Lower leg skin (tissue), 4 donors: ENCODE data around the gene AGBL5. TPM values are rescaled to one million over a fixed set of nuclear protein-coding genes. Genes with fewer than 3 reads are reported as not detected.

Source experiments
- DNase-seq, 2 donors: peaks; one replicate each; pipeline ENCODE4 v3.0.0-alpha.2; 2019; ENCODE audit warnings: low spot score in 2 of 2
- H3K4me3 ChIP-seq: fragments of 200-600 bp; sonication (generic); 2 replicates; pipeline ENCODE4 v1.5.1; 2017; ENCODE audit warnings: mild to moderate bottlenecking, low read depth; ENCODE audit not compliant: poor library complexity, severe bottlenecking
- CTCF ChIP-seq, 3 donors: fragments of 450-650 bp; IDR thresholded peaks; one replicate each; pipeline ENCODE4 v1.5.1; 2016; ENCODE audit warnings: antibody characterized with exemption in 3 of 3, mild to moderate bottlenecking in 3 of 3, moderate library complexity in 2 of 3
- POLR2A ChIP-seq, 2 donors: fragments of 450-650 bp; IDR thresholded peaks; one replicate each; pipeline ENCODE4 v1.6.1; 2016 to 2017; ENCODE audit warnings: antibody characterized with exemption in 2 of 2, mild to moderate bottlenecking in 1 of 2, moderate library complexity in 1 of 2
- WGBS, 2 donors: methylation state at CpG; one replicate each; pipeline ENCODE4 v1.1.5; 2018; 5-methylcytosine and 5-hydroxymethylcytosine counted together
- intact Hi-C: fragments of 100-400 bp; cut with DNase I; formaldehyde crosslinking; loops from one replicate; pipeline ENCODE4 v1.15.0; 2023; ENCODE audit warnings: low total_unique reads
- total RNA-seq, 4 donors: library from RNA; depleted of rRNA; stranded (reverse); fragments of >200 nt; gene quantifications; one replicate each; pipeline ENCODE4 v1.1.0, GENCODE V29; 2016

The AGBL5 gene
- total RNA-seq, 4 donors from 2014 or later, result 9.4 to 17.0 (median 16.4) TPM

GRCh38 chr2:27006602-27007415 is 44.7 kb upstream of the AGBL5 start:
- no peak for TF ChIP-seq POLR2A (IDR thresholded peaks at IDR 0.05)
- no peak for TF ChIP-seq CTCF (IDR thresholded peaks at IDR 0.05)
- intact Hi-C loops, result no loop called here
- no peak for DNase-seq
- no peak overlapping the region for H3K4me3 ChIP-seq
- 69 to 74% methylated on average over 6 of the region's 6 CpGs for WGBS, 2 donors

GRCh38 chr2:27007416-27008374 is 43.8 kb upstream of the AGBL5 start:
- TF ChIP-seq CTCF (IDR thresholded peaks at IDR 0.05) (no peak), POLR2A (IDR thresholded peaks at IDR 0.05) (no peak)
- no peak for DNase-seq
- no peak overlapping the region for H3K4me3 ChIP-seq
- intact Hi-C loops, result no loop called here
- 77 to 92% methylated on average over 8 of the region's 8 CpGs for WGBS, 2 donors

- WGBS, 2 donors, result 93% methylated on average over 4 of the region's 4 CpGs
- intact Hi-C loops, result no loop called here
- no peak for DNase-seq
Measured at GRCh38 chr2:27008678-27009077, 42.8 kb upstream of the AGBL5 start.

GRCh38 chr2:27009083-27009482 is 42.4 kb upstream of the AGBL5 start:
- H3K4me3 ChIP-seq, result no peak overlapping the region
- intact Hi-C loops, result no loop called here
- DNase-seq, result no peak
- TF ChIP-seq POLR2A (IDR thresholded peaks at IDR 0.05), result no peak
- TF ChIP-seq CTCF (IDR thresholded peaks at IDR 0.05), result no peak

More at GRCh38 chr2:27008678-27009077, 42.8 kb upstream of the AGBL5 start:
- TF ChIP-seq POLR2A (IDR thresholded peaks at IDR 0.05) (no peak), CTCF (IDR thresholded peaks at IDR 0.05) (no peak)
- H3K4me3 ChIP-seq, result no peak overlapping the region

- 79 to 83% methylated on average over 2 of the region's 2 CpGs for WGBS, 2 donors
- intact Hi-C loops, result no loop called here
- H3K4me3 ChIP-seq, result no peak overlapping the region
- DNase-seq, result no peak
- no peak for TF ChIP-seq CTCF (IDR thresholded peaks at IDR 0.05)
Measured at GRCh38 chr2:27009716-27010115, 41.8 kb upstream of the AGBL5 start.
